ENCODE measurements around the gene ACKR1. TPM values are rescaled to one million over a fixed set of nuclear protein-coding genes. Genes with fewer than 3 reads are reported as not detected.
A peak's percentile ranks its signal among the peaks of the same experiment; 100 is the strongest.

The ACKR1 gene
- total and polyA plus RNA-seq, 4 donors, result 12.1 to 119 (median 53.1) TPM

GRCh38 chr1:159212596-159212995 is 7.9 kb downstream of the ACKR1 start:
- 81 to 89% methylated on average over 4 of the region's 4 CpGs for WGBS, 2 donors
- Histone ChIP-seq H3K27ac (ENCODE audit: low read depth in 1 of 2, low read length in 1 of 2) (no peak overlapping the region), H3K4me3 (no peak overlapping the region), H3K9ac (ENCODE audit: insufficient read depth in 1 of 2, low read length in 2 of 2) (no peak overlapping the region), H3K27me3 (ENCODE audit: control insufficient read depth in 3 of 3, insufficient read depth in 3 of 3, low read length in 2 of 3) (peaks cover 0 to 18% (median 11%) of the 10 kb centered on the region in 3 donors), H3K4me1 (ENCODE audit: control insufficient read depth in 5 of 5, insufficient read depth in 5 of 5, low read length in 5 of 5) (no peaks in the 10 kb centered on the region), H3K36me3 (ENCODE audit: control insufficient read depth in 4 of 4, insufficient read depth in 4 of 4, low read length in 4 of 4) (no peaks in the 10 kb centered on the region), H3K9me3 (ENCODE audit: control insufficient read depth in 4 of 4, insufficient read depth in 3 of 4, low read length in 3 of 4) (no peaks in the 10 kb centered on the region)
- DNase-seq (no peak), ATAC-seq (ENCODE audit: insufficient read depth, low FRiP score) (no peak)
- TF ChIP-seq CTCF (IDR thresholded peaks at IDR 0.05; ENCODE audit: control extremely low read depth, extremely low read depth), result no peak

- Histone ChIP-seq H3K9me3 (ENCODE audit: control insufficient read depth in 4 of 4, insufficient read depth in 3 of 4, low read length in 3 of 4) (peaks cover 0 to 2% (median 0%) of the 10 kb centered on the region in 4 donors), H3K27me3 (ENCODE audit: control insufficient read depth in 3 of 3, insufficient read depth in 3 of 3, low read length in 2 of 3) (peaks cover 0 to 14% (median 5%) of the 10 kb centered on the region in 3 donors), H3K27ac (ENCODE audit: low read depth in 1 of 2, low read length in 1 of 2) (no peak overlapping the region), H3K9ac (ENCODE audit: insufficient read depth in 1 of 2, low read length in 2 of 2) (no peak overlapping the region), H3K36me3 (ENCODE audit: control insufficient read depth in 4 of 4, insufficient read depth in 4 of 4, low read length in 4 of 4) (no peaks in the 10 kb centered on the region), H3K4me1 (ENCODE audit: control insufficient read depth in 5 of 5, insufficient read depth in 5 of 5, low read length in 5 of 5) (no peaks in the 10 kb centered on the region), H3K4me3 (no peak overlapping the region)
- ATAC-seq (ENCODE audit: insufficient read depth, low FRiP score), result no peak
- TF ChIP-seq CTCF (IDR thresholded peaks at IDR 0.05; ENCODE audit: control extremely low read depth, extremely low read depth), result peak; percentile 68
- WGBS, 2 donors, result 7 to 13% methylated on average over 5 of the region's 5 CpGs
- DNase-seq, result peak in 2 of 3 donors; percentile 26 to 39
Measured at GRCh38 chr1:159214149-159214760, 9.6 kb downstream of the ACKR1 start.

- ATAC-seq (ENCODE audit: insufficient read depth, low FRiP score) (no peak), DNase-seq (no peak)
- peaks cover 0 to 2% (median 0%) of the 10 kb centered on the region in 4 donors for H3K9me3 ChIP-seq (ENCODE audit: control insufficient read depth in 4 of 4, insufficient read depth in 3 of 4, low read length in 3 of 4)
- WGBS, 2 donors, result 72 to 79% methylated on average over 14 of the region's 14 CpGs
- no peak overlapping the region for H3K27ac ChIP-seq (ENCODE audit: low read depth in 1 of 2, low read length in 1 of 2)
- no peak for TF ChIP-seq CTCF (IDR thresholded peaks at IDR 0.05; ENCODE audit: control extremely low read depth, extremely low read depth)
- no peak overlapping the region for H3K9ac ChIP-seq (ENCODE audit: insufficient read depth in 1 of 2, low read length in 2 of 2)
- peaks cover 0 to 3% (median 0%) of the 10 kb centered on the region in 3 donors for H3K27me3 ChIP-seq (ENCODE audit: control insufficient read depth in 3 of 3, insufficient read depth in 3 of 3, low read length in 2 of 3)
- H3K4me3 ChIP-seq, result no peak overlapping the region
- H3K4me1 ChIP-seq (ENCODE audit: control insufficient read depth in 5 of 5, insufficient read depth in 5 of 5, low read length in 5 of 5), result no peaks in the 10 kb centered on the region
- H3K36me3 ChIP-seq (ENCODE audit: control insufficient read depth in 4 of 4, insufficient read depth in 4 of 4, low read length in 4 of 4), result no peaks in the 10 kb centered on the region
Measured at GRCh38 chr1:159218649-159219636, 14.3 kb downstream of the ACKR1 start.
